GM12878 (cell line): ENCODE measurements around the gene ENPP6. TPM values are rescaled to one million over a fixed set of nuclear protein-coding genes. Genes with fewer than 3 reads are reported as not detected.

Source experiments
- ATAC-seq: fragments of 200-7000 bp; cut with Tn5 transposase; 3 replicates; pipeline ENCODE4 v1.9.1; 2020; ENCODE audit warnings: mild to moderate bottlenecking, moderate library complexity
- BruUV-seq: library from RNA; stranded (reverse); fragments of 400-500 nt; replicated peaks from 2 replicates; lab custom pipeline; 2021; lab: Mats Ljungman, UMichigan
- CTCF ChIA-PET: fragments of 300-600 bp; sonication (Branson Sonifier 250); formaldehyde crosslinking; extraction: SDS; loops from one replicate; lab custom pipeline; 2021; ENCODE audit warnings: inconsistent platforms; lab: Yijun Ruan, JAX
- POLR2A ChIA-PET: fragments of 350-600 bp; formaldehyde crosslinking; extraction: SDS; loops from one replicate; lab custom pipeline; 2021; ENCODE audit warnings: inconsistent platforms; lab: Charles Lee
- RAD21 ChIA-PET: fragments of 300-600 bp; sonication (Branson Sonifier 250); formaldehyde crosslinking; loops from one replicate; lab custom pipeline; 2023; ENCODE audit warnings: antibody characterized with exemption; ENCODE audit not compliant: unreplicated experiment; lab: Charles Lee
- SMC1A ChIA-PET: fragments of 300-600 bp; sonication (Branson Sonifier 250); formaldehyde crosslinking; loops from one replicate; lab custom pipeline; 2023; ENCODE audit not compliant: unreplicated experiment, uncharacterized antibody; lab: Charles Lee
- DNase-seq: peaks from one replicate; pipeline ENCODE4 v3.0.0-alpha.2; 2011; ENCODE audit warnings: low read depth, low spot score
- FAIRE-seq: peaks from 3 replicates; lab custom pipeline; 2011; peaks lifted over from hg19 to GRCh38; lab: Jason Lieb, UNC
- H2AFZ ChIP-seq: 2 replicates; pipeline ENCODE4 v1.6.0; 2011; ENCODE audit warnings: low read depth, low read length, control low read depth; ENCODE audit not compliant: control insufficient read depth
- H3K27ac ChIP-seq: 2 replicates; pipeline ENCODE4 v1.5.1; 2011; ENCODE audit warnings: control low read depth; ENCODE audit not compliant: control insufficient read depth, insufficient read depth
- H3K27me3 ChIP-seq, 2 experiments: replicated peaks in 1 of 2; 2 replicates each; pipeline versions ENCODE4 v1.6.0 to v1.6.1; 2011; ENCODE audit warnings: low read length in 1 of 2; ENCODE audit not compliant: control insufficient read depth in 2 of 2, insufficient read depth in 2 of 2
- H3K36me3 ChIP-seq, 2 experiments: 2 replicates each; pipeline ENCODE4 v1.5.1; 2011; ENCODE audit warnings: low read length in 1 of 2; ENCODE audit not compliant: control insufficient read depth in 2 of 2, insufficient read depth in 2 of 2
- H3K4me1 ChIP-seq: 2 replicates; pipeline ENCODE4 v1.6.1; 2011; ENCODE audit warnings: mild to moderate bottlenecking, low read length, moderate library complexity, mixed read lengths; ENCODE audit not compliant: control insufficient read depth, insufficient read depth
- H3K4me2 ChIP-seq: 2 replicates; pipeline ENCODE4 v1.6.0; 2011; ENCODE audit warnings: control low read depth; ENCODE audit not compliant: control insufficient read depth, insufficient read depth
- H3K4me3 ChIP-seq: fragments of 200-600 bp; sonication (generic); 2 replicates; pipeline ENCODE4 v1.5.1; 2016
- H3K79me2 ChIP-seq: 2 replicates; pipeline ENCODE4 v1.6.0; 2011; ENCODE audit warnings: low read length; ENCODE audit not compliant: control insufficient read depth, insufficient read depth
- H3K9ac ChIP-seq: 2 replicates; pipeline ENCODE4 v1.8.0; 2011; ENCODE audit warnings: low read length, control low read depth, mixed read lengths; ENCODE audit not compliant: control insufficient read depth, insufficient read depth
- H3K9me3 ChIP-seq: replicated peaks from 3 replicates; pipeline ENCODE4 v1.5.1; 2011; ENCODE audit warnings: mild to moderate bottlenecking, low read length; ENCODE audit not compliant: control insufficient read depth, insufficient read depth
- H4K20me1 ChIP-seq: 2 replicates; pipeline ENCODE4 v1.6.0; 2011; ENCODE audit not compliant: control insufficient read depth, insufficient read depth
- CUX1 ChIP-seq: IDR thresholded peaks from 2 replicates; pipeline ENCODE4 v1.6.1; 2012; ENCODE audit warnings: improper control_type of control experiment, low read depth, low read length; ENCODE audit not compliant: insufficient replicate concordance
- FOXM1 ChIP-seq: IDR thresholded peaks from 2 replicates; pipeline ENCODE4 v1.6.1; 2012; ENCODE audit warnings: low read depth, mild to moderate bottlenecking, inconsistent platforms, low read length, moderate library complexity
- HSF1 ChIP-seq: fragments of 150-350 bp; IDR thresholded peaks from 2 replicates; pipeline ENCODE4 v1.6.1; 2014; ENCODE audit warnings: mild to moderate bottlenecking, low read depth, low read length
- NFYB ChIP-seq: IDR thresholded peaks from 2 replicates; pipeline ENCODE4 v1.6.1; 2011; ENCODE audit warnings: low read depth, mild to moderate bottlenecking, low read length, improper control_type of control experiment, moderate library complexity; ENCODE audit not compliant: insufficient read depth
- RFX5 ChIP-seq: IDR thresholded peaks from 2 replicates; pipeline ENCODE4 v1.6.1; 2011; ENCODE audit warnings: low read depth, low read length, improper control_type of control experiment
- TCF3 ChIP-seq: IDR thresholded peaks from 2 replicates; pipeline ENCODE4 v1.6.1; 2012; ENCODE audit warnings: low read depth, mild to moderate bottlenecking, low read length, borderline replicate concordance; ENCODE audit not compliant: insufficient read depth
- WRNIP1 ChIP-seq: IDR thresholded peaks from 2 replicates; pipeline ENCODE4 v1.6.1; 2011; ENCODE audit warnings: low read depth, low read length, improper control_type of control experiment, borderline replicate concordance
- ZNF622 ChIP-seq: fragments of 450-650 bp; IDR thresholded peaks from 2 replicates; pipeline ENCODE4 v1.6.1; 2017; ENCODE audit warnings: mild to moderate bottlenecking, inconsistent platforms
- WGBS: methylation state at CpG from one replicate; pipeline ENCODE4 v1.1.6; 2016; ENCODE audit warnings: low lambda C conversion rate; ENCODE audit not compliant: insufficient replicate concordance, insufficient coverage; ENCODE audit errors: missing lambda C conversion rate; 5-methylcytosine and 5-hydroxymethylcytosine counted together
- in situ Hi-C: fragments of 300-500 bp; cut with MboI; formaldehyde crosslinking; loops from 9 replicates; pipeline ENCODE4 v1.14.3; 2018; ENCODE audit warnings: mixed read lengths
- intact Hi-C: fragments of 100-400 bp; cut with micrococcal nuclease; formaldehyde crosslinking; loops from one replicate; pipeline ENCODE4 v1.14.2; 2022; ENCODE audit not compliant: unreplicated experiment
- polyA plus RNA-seq, 11 experiments: library from polyadenylated mRNA; depleted of rRNA in 4 of 11; unstranded in 6 of 11; stranded (reverse) in 5 of 11; fragments of >200 nt; fragmentation: Nextera tagmentation in 4 of 11; fragmentation: Illumina TruSeq in 1 of 11; extraction: Ambion mirVana in 4 of 11; extraction: Trizol in 1 of 11; gene quantifications; 1 replicate in 1 of 11; 2 replicates in 10 of 11; pipeline versions ENCODE4 v1.2.1 to v1.2.3, GENCODE V29; 2011 to 2016; ENCODE audit warnings: inconsistent platforms in 2 of 11, missing spikeins in 2 of 11, low read depth in 1 of 11
- total RNA-seq, 4 experiments: library from RNA; depleted of rRNA in 3 of 4; stranded (reverse); fragments of >200 nt in 3 of 4; fragmentation: Illumina TruSeq in 1 of 4; extraction: Trizol in 1 of 4; gene quantifications; 2 replicates each; pipeline versions ENCODE4 v1.2.1 to v1.2.3, GENCODE V29; 2013 to 2021
- TF ChIP-seq, protein P1 (sequence below): IDR thresholded peaks from 2 replicates; pipeline ENCODE4 v1.6.1; 2011; ENCODE audit warnings: borderline replicate concordance, low read depth, mild to moderate bottlenecking, moderate library complexity, mixed read lengths, low read length; ENCODE audit not compliant: insufficient read depth; ENCODE audit errors: extremely low read length

The ENPP6 gene
- total and polyA plus RNA-seq, 10 of the 15 experiments (the other 5 are each of a cell fraction or from before 2014, with no cell fraction given) = 0.04 to 1.0 (median 0.44) TPM; not detected in 1

DNA sequence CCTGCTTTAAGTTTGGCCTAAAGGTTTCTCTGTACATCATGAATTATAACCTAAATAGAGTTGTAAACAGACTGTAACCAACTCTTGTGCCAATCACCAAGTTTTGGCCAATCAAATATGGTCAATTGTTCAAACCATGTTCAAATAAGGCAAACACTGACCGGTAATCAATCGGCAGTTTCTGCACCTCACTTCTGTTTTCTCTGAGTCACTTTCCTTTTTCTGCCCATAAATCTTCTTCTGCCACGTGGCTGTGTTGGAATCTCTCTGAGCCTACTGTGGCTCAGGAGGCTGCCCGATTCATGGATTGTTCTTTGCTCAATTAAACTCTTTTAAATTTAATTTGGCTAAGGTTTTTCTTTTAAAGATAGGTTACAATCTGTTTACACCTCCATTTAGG, 16.5 kb upstream of the ENPP6 start:
- DNase-seq (no peak), FAIRE-seq (no peak), ATAC-seq (no peak)
- ChIA-PET CTCF (no interaction called here), POLR2A (no interaction called here), RAD21 (no interaction called here), SMC1A (no interaction called here)
- no TSS peak for BruUV-seq
- Histone ChIP-seq H3K9ac (no peak overlapping the region), H4K20me1 (no peaks in the 10 kb centered on the region), H3K27ac (no peak overlapping the region), H3K36me3 (no peaks in the 10 kb centered on the region), H2AFZ (no peak overlapping the region), H3K4me1 (peaks cover 6% of the 10 kb centered on the region), H3K9me3 (no peaks in the 10 kb centered on the region), H3K4me3 (no peak overlapping the region), H3K79me2 (no peaks in the 10 kb centered on the region), H3K4me2 (no peak overlapping the region), H3K27me3 (no peaks in the 10 kb centered on the region; a peak in 1 of 4 replicates)
- 58% methylated on average over 4 of the region's 4 CpGs for WGBS
- TF ChIP-seq TCF3 = no peak
- TF ChIP-seq WRNIP1 = no peak
- TF ChIP-seq RFX5 = no peak
- TF ChIP-seq CUX1 = no peak
- no peak for TF ChIP-seq NFYB
- TF ChIP-seq FOXM1 = no peak
- TF ChIP-seq ZNF622 = no peak
- TF ChIP-seq HSF1 = no peak
- TF ChIP-seq, protein P1, sequence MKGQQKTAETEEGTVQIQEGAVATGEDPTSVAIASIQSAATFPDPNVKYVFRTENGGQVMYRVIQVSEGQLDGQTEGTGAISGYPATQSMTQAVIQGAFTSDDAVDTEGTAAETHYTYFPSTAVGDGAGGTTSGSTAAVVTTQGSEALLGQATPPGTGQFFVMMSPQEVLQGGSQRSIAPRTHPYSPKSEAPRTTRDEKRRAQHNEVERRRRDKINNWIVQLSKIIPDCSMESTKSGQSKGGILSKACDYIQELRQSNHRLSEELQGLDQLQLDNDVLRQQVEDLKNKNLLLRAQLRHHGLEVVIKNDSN = no peak
- intact Hi-C loops = no loop called here
- in situ Hi-C loops = no loop called here
